ENCODE measurements around the gene FBLN5.

FBLN5 gene

GRCh38 chr14:91947475-91948184 lies at the start of gene FBLN5:
Gene FBLN5 (minus strand): TSS chr14:91947694. CDS start chr14:91947229, 465 bp downstream.
- DNase-seq (ENCODE audit: low spot score) = peak; percentile 8

- peak; percentile 52 for DNase-seq (ENCODE audit: low spot score)
Observed at GRCh38 chr14:91996948-91997371, 49.5 kb upstream of the FBLN5 start.

GRCh38 chr14:91987192-91987591 lies 39.7 kb upstream of the FBLN5 start:
- no peak for DNase-seq (ENCODE audit: low spot score)

- no peak for DNase-seq (ENCODE audit: low spot score)
Observed at GRCh38 chr14:91985521-91986255, 38.2 kb upstream of the FBLN5 start.

- no peak for DNase-seq (ENCODE audit: low spot score)
Observed at GRCh38 chr14:91985008-91985407, 37.5 kb upstream of the FBLN5 start.

GRCh38 chr14:91983588-91983987 lies 36.1 kb upstream of the FBLN5 start:
- DNase-seq (ENCODE audit: low spot score) = no peak

GRCh38 chr14:91980157-91980556 lies 32.7 kb upstream of the FBLN5 start:
- DNase-seq (ENCODE audit: low spot score) = peak; percentile 48

GRCh38 chr14:91977884-91978283 lies 30.4 kb upstream of the FBLN5 start:
- no peak for DNase-seq (ENCODE audit: low spot score)

- no peak for DNase-seq (ENCODE audit: low spot score)
Observed at GRCh38 chr14:91975763-91976162, 28.3 kb upstream of the FBLN5 start.

GRCh38 chr14:91971188-91971778 lies 23.8 kb upstream of the FBLN5 start:
- no peak for DNase-seq (ENCODE audit: low spot score)

- peak; percentile 42 for DNase-seq (ENCODE audit: low spot score)
Observed at GRCh38 chr14:91968280-91968679, 20.8 kb upstream of the FBLN5 start.

GRCh38 chr14:91964724-91965123 lies 17.2 kb upstream of the FBLN5 start:
- no peak for DNase-seq (ENCODE audit: low spot score)

- DNase-seq (ENCODE audit: low spot score) = no peak
Observed at GRCh38 chr14:91964011-91964410, 16.5 kb upstream of the FBLN5 start.

- no peak for DNase-seq (ENCODE audit: low spot score)
Observed at GRCh38 chr14:91963465-91963864, 16.0 kb upstream of the FBLN5 start.

- DNase-seq (ENCODE audit: low spot score) = no peak
Observed at GRCh38 chr14:91961297-91962220, 14.1 kb upstream of the FBLN5 start.

GRCh38 chr14:91957876-91958313 lies 10.4 kb upstream of the FBLN5 start:
- DNase-seq (ENCODE audit: low spot score) = no peak

GRCh38 chr14:91956616-91957015 lies 9.1 kb upstream of the FBLN5 start:
- no peak for DNase-seq (ENCODE audit: low spot score)

GRCh38 chr14:91955168-91955567 lies 7.7 kb upstream of the FBLN5 start:
- DNase-seq (ENCODE audit: low spot score) = no peak

- DNase-seq (ENCODE audit: low spot score) = no peak
Observed at GRCh38 chr14:91953170-91953985, 5.9 kb upstream of the FBLN5 start.

- DNase-seq (ENCODE audit: low spot score) = no peak
Observed at GRCh38 chr14:91946622-91947474, 646 bp downstream of the FBLN5 start.
